GM10266 (cell line): ENCODE results near the gene FCN2.

ENCODE experiments used
- DNase-seq: peaks from one replicate; pipeline ENCODE4 v3.0.0; 2012; ENCODE audit errors: extremely low spot score
- TF ChIP-seq, protein P1 (sequence below): IDR thresholded peaks from 2 replicates; pipeline ENCODE4 v1.5.1; 2012; ENCODE audit warnings: mild to moderate bottlenecking, low read depth; ENCODE audit not compliant: control insufficient read depth, insufficient read depth; ENCODE audit errors: missing control alignments

FCN2 gene

DNA sequence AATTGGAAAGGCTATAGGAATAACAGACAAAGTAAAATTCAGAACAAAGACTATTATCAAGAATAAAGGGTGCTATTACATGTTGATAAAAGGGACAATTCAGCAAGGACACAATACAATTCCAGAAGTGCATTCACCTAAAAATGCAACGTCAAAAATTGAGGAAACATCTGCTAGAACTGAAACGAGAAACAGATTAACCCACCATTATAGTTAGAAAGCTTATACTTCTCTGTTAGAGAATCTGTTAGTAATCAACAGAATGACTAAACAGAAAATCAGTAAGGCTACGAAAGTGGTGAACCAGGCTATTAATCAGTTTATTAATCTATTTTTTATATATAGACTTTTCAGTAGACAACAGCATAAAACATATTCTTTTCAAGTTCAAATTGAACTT lies 22.3 kb downstream of the FCN2 start:
- DNase-seq, result no peak
- TF ChIP-seq, protein P1, sequence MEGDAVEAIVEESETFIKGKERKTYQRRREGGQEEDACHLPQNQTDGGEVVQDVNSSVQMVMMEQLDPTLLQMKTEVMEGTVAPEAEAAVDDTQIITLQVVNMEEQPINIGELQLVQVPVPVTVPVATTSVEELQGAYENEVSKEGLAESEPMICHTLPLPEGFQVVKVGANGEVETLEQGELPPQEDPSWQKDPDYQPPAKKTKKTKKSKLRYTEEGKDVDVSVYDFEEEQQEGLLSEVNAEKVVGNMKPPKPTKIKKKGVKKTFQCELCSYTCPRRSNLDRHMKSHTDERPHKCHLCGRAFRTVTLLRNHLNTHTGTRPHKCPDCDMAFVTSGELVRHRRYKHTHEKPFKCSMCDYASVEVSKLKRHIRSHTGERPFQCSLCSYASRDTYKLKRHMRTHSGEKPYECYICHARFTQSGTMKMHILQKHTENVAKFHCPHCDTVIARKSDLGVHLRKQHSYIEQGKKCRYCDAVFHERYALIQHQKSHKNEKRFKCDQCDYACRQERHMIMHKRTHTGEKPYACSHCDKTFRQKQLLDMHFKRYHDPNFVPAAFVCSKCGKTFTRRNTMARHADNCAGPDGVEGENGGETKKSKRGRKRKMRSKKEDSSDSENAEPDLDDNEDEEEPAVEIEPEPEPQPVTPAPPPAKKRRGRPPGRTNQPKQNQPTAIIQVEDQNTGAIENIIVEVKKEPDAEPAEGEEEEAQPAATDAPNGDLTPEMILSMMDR, result no peak

DNA sequence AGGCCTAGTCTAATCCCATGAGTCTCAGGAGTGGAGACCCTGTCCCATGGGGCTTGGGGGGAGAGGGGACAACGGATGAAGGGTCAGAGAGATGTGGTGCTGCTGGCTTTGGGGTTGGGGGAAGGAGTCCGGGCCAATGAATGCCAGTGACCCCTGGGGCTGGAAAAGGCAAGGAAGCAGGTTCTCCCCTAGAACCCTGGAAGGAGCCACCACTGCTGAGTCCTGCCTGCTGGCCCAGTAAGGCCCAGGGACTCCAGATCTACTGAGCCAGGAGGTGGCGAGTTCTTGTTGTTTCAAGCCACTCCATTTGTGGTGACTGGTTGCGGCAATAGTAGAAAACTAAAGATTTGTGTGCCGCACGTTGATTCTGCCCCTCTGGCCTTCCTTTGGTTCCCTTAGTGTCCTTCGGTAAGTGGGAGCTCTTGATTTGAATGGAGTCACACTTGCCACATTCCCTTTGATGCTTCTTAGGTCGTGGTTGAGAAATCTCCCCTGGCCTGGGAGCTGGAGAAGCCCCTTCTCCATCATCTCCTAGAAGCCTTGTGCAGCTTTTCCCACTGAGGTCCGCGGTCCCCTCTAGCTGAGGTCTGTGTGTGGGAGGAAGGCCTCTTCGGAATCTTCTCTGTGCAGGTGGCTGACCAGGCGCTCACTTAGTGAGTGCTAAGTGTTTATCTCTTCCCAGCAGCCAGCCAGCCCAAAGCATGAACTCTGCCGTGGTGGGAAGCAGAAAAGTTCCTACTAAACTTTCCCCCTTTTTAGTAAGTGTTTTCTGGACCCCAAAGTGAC lies 28.1 kb downstream of the FCN2 start:
- no peak for DNase-seq
- TF ChIP-seq, protein P1, result no peak

DNA sequence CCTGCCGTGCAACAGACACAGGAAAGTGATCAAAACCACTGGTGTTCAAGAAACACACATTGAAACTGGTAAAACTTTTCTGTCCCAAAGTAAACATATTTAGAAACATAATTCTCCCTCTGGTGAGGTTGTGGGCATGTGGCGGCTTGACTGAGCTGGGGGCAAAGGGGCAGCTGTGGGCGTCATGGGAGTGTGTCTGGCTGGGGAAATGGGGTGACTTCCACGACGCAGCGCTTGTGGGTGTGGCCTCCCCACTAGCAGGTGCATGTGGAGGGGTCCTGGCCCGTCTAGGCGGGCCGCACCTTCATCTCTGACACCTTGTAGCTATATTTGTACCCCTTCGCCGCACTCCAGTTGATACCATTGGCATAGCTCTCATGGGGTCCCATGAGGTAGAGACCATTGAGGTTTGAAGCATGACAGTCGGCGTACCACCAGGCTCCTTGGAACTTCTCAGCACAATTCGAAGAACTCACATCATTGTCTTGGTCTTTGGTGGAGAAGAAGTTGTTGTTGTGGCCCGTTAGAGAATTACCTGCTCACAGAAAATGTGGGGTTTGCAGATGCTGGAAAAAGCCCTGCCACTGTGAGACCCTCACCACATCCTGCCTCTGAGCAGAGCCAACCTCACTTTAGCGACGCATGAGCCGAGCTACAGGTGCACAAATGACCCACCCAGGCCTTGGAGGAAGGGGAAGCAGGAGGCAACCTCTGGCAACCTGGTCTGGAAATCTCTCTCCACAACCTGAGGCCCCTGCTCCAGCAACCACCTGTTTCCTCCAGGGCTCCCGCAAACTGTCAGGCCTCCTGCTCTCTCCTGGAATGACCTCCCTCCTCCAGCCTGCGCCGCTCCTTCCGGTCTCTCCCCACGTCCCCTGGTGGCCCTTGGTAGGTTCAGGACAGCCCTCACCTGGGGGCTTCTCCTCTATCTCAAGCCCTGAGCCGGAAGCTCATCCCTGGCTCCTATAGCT lies 29.2 kb downstream of the FCN2 start:
- TF ChIP-seq, protein P1, result no peak
- DNase-seq, result no peak

DNA sequence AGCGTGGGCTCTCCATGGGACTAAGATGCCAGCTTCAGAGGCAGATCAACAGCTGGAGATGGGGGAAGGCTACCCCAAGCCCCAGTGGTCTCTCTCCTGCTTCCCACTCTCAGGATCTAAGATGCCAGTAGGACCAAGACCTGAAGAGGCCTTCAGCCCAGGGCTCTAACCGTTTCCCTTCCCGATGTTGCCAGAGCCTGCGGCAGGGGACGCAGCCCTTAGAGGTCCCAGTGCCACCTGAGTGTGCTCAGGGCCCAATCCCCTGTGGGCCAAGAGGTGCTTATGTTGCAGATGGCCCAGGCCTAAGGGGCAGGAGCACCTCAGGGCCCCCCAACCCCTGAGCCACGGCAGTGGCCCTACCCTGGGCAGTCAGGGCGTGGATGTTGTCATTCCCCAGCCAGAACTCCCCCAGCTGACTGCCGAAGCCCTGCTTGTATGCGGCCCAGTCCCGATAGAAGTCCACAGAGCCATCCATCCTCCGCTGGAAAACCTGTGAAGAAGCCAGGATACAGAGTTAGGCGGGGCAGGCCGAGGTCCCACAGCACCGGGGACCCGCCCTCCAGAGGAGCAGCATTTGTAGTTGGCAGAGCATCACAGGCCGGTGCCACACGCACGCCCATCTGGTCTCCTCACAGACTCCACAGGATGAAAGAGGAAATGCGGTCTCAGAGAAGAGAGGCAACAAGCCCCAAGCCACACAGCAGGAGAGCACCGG lies 31.7 kb downstream of the FCN2 start:
- DNase-seq, result no peak
- TF ChIP-seq, protein P1, result no peak

DNA sequence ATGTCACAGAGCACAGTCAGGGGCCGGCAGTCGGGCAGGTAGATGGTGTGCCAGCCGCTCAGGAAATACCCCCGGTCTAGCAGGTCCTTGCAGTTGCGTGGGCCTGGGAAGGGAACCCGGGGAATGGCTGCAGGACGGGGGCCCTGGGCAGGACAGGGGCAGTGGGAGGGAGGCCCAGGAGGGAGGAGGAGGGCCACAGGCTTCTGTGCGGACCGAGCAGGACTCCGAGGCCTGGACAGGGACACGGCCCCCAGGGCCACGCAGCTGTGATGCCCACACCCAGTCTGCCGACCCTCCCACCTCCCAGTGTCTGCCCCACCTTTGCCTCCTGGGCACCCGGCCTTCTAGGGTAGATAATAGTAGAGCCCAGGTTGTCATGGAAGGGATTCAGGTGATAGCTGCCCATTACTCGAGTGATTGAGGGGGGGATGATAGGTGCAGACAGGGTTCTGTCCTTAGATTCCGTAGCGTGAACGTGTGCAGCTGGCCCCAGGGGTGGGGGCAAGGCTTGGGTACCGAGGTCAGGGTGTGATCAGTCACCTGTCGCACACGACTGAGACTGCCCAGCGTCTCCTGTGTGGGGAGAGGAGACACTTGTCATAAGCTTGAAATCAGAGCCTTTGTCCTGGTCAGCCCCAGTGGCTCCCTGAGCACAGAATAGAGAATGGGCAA lies 32.6 kb downstream of the FCN2 start:
- TF ChIP-seq, protein P1, result no peak
- DNase-seq, result no peak

DNA sequence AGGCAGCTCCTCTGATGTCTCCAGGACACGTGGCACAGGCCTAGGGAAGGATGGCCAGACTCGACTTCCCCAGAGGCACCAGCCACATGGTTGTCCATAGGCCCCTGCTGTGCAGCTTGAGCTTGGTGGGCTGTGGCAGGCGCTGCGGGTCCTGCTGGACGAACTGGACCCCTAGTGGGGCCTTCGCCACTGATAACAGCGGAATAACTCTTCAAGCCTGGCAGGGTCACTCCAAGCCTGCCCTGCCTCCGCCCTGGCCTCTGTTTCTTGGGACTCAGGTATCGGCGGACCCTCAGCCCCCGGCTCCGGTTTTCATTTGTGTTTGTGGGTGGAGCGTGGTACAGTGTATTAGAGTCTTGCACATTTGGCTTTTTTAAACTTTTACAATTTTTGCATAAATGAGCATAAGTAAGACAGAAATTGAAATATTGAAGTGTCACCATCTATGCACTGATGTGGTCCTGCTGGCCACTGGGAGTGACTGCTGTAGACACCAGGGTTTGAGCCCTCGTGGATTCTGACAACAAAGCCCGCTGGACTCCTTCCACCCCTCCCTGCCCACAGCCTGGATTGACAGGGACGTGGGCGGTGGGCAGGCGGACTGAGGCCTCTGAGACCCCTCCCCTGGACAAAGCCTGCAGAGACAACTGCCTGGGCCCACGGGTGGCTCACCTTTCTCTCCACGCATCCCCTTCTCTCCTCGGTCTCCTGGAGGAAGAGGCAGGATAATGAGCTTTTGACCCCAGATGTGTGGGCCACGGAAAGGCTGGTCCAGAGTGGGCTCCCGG lies 33.3 kb downstream of the FCN2 start:
- DNase-seq, result no peak
- TF ChIP-seq, protein P1, result no peak
